Vagina (tissue), 2 donors: ENCODE data around the gene PPP3CA.

Experiments used
- POLR2AphosphoS5 ChIP-seq, 2 donors: sonication (generic); formaldehyde crosslinking; IDR thresholded peaks; one replicate each; pipeline ENCODE4 v1.9.0; 2017; ENCODE audit warnings: antibody characterized with exemption in 2 of 2, mild to moderate bottlenecking in 2 of 2, low read depth in 1 of 2; ENCODE audit not compliant: insufficient read depth in 1 of 2
- TF ChIP-seq, protein P1 (sequence below), 3 experiments: fragments of 450-650 bp in 2 of 3; fragments of 200-600 bp in 1 of 3; sonication (generic) in 1 of 3; IDR thresholded peaks; one replicate each; pipeline ENCODE4 v1.5.1; 2017 to 2019; ENCODE audit warnings: antibody characterized with exemption in 3 of 3, mild to moderate bottlenecking in 2 of 3, moderate library complexity in 2 of 3

DNA sequence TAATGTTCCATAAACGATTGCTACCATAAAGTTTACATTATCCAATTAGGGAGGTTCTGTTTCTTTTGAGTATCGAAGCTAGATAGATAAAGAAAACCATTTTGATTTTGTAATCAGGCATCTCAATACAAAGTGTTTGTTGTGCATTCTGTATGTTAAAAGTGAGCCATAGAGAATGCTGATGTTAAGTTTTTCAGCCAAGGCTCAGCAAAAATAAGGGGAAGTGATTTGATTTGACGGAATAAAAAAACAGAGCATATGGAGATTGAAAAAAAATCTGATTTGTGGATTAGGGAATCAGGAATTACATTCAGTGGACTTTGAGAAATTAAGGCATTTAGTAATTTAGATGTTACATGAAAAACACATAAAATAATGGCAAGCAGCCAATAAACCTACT lies 314.8 kb downstream of the PPP3CA start:
- TF ChIP-seq, protein P1, sequence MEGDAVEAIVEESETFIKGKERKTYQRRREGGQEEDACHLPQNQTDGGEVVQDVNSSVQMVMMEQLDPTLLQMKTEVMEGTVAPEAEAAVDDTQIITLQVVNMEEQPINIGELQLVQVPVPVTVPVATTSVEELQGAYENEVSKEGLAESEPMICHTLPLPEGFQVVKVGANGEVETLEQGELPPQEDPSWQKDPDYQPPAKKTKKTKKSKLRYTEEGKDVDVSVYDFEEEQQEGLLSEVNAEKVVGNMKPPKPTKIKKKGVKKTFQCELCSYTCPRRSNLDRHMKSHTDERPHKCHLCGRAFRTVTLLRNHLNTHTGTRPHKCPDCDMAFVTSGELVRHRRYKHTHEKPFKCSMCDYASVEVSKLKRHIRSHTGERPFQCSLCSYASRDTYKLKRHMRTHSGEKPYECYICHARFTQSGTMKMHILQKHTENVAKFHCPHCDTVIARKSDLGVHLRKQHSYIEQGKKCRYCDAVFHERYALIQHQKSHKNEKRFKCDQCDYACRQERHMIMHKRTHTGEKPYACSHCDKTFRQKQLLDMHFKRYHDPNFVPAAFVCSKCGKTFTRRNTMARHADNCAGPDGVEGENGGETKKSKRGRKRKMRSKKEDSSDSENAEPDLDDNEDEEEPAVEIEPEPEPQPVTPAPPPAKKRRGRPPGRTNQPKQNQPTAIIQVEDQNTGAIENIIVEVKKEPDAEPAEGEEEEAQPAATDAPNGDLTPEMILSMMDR (IDR thresholded peaks at IDR 0.05): no peak
- TF ChIP-seq POLR2AphosphoS5 (IDR thresholded peaks at IDR 0.05; ENCODE audit: insufficient read depth in 1 of 2, low read depth in 1 of 2): no peak
